Fibroblast of lung (primary cell): ENCODE measurements around the gene WDR59.

Experiments
- CTCF ChIP-seq, 2 donors: IDR thresholded peaks in 1 of 2; conservative IDR thresholded peaks in 1 of 2; 1 replicate in 1 of 2; 2 replicates in 1 of 2; pipeline ENCODE4 v1.5.1; 2011 to 2012; ENCODE audit warnings: low read length in 2 of 2, control low read depth in 1 of 2, inconsistent platforms in 1 of 2, low read depth in 1 of 2, mild to moderate bottlenecking in 1 of 2
- EZH2 ChIP-seq: IDR thresholded peaks from 2 replicates; pipeline ENCODE4 v1.5.1; 2012; ENCODE audit warnings: low read length, control low read depth, mild to moderate bottlenecking; ENCODE audit errors: missing control alignments

- TF ChIP-seq CTCF (conservative IDR thresholded peaks at IDR 0.05 in 1 of 2, IDR thresholded peaks at IDR 0.05 in 1 of 2; ENCODE audit: low read depth in 1 of 2, low read length in 2 of 2): no peak
- TF ChIP-seq EZH2: no peak
Observed at GRCh38 chr16:74865922-74866598, 118.9 kb downstream of the WDR59 start.
